Endodermal cell (in vitro differentiated cells): ENCODE measurements around the gene FYB2. TPM values are rescaled to one million over a fixed set of nuclear protein-coding genes. Genes with fewer than 3 reads are reported as not detected.

Experiments
- DNase-seq: peaks from one replicate; pipeline ENCODE4 v3.0.0-alpha.2; 2017
- H3K27ac ChIP-seq: 2 replicates; pipeline ENCODE4 v1.5.1; 2013; ENCODE audit warnings: mild to moderate bottlenecking, low read depth, low read length, moderate library complexity
- H3K27me3 ChIP-seq: 2 replicates; pipeline ENCODE4 v1.6.1; 2013; ENCODE audit warnings: mild to moderate bottlenecking, low read length, moderate library complexity; ENCODE audit not compliant: insufficient read depth, control insufficient read depth, poor library complexity, severe bottlenecking
- H3K36me3 ChIP-seq: 2 replicates; pipeline ENCODE4 v1.7.0; 2013; ENCODE audit warnings: mild to moderate bottlenecking, low read length, moderate library complexity; ENCODE audit not compliant: control insufficient read depth, insufficient read depth
- H3K4me1 ChIP-seq: one replicate; pipeline ENCODE4 v1.7.0; 2013; ENCODE audit warnings: low read length; ENCODE audit not compliant: control insufficient read depth, insufficient read depth
- H3K4me3 ChIP-seq: 2 replicates; pipeline ENCODE4 v1.5.1; 2013; ENCODE audit warnings: mild to moderate bottlenecking, low read length, moderate library complexity
- H3K9ac ChIP-seq: 2 replicates; pipeline ENCODE4 v1.6.1; 2013; ENCODE audit warnings: mild to moderate bottlenecking, low read length, moderate library complexity; ENCODE audit not compliant: poor library complexity, severe bottlenecking; ENCODE audit errors: extremely low read depth
- H3K9me3 ChIP-seq: 2 replicates; pipeline ENCODE4 v1.6.1; 2013; ENCODE audit warnings: mild to moderate bottlenecking, low read length, moderate library complexity; ENCODE audit not compliant: control insufficient read depth
- H3K27ac Mint-ChIP-seq: 2 replicates; pipeline ENCODE4 v1.8.0; 2020; ENCODE audit warnings: mixed read lengths
- H3K27me3 Mint-ChIP-seq: 2 replicates; pipeline ENCODE4 v1.8.0; 2021; ENCODE audit warnings: mild to moderate bottlenecking, mixed read lengths; ENCODE audit not compliant: insufficient read depth
- H3K36me3 Mint-ChIP-seq: 2 replicates; pipeline ENCODE4 v1.8.0; 2020; ENCODE audit warnings: low read depth, mixed read lengths
- H3K4me1 Mint-ChIP-seq: 2 replicates; pipeline ENCODE4 v1.8.0; 2020; ENCODE audit warnings: mixed read lengths
- H3K4me3 Mint-ChIP-seq: 2 replicates; pipeline ENCODE4 v1.8.0; 2020; ENCODE audit warnings: mild to moderate bottlenecking, moderate library complexity, mixed read lengths
- H3K9me3 Mint-ChIP-seq: 2 replicates; pipeline ENCODE4 v1.8.0; 2020; ENCODE audit warnings: mild to moderate bottlenecking, mixed read lengths
- CTCF ChIP-seq: fragments of 200-600 bp; sonication (generic); conservative IDR thresholded peaks from 2 replicates; pipeline ENCODE4 v1.5.0; 2021; ENCODE audit warnings: antibody characterized with exemption, mild to moderate bottlenecking
- WGBS, 2 experiments: methylation state at CpG; one replicate each; pipeline versions ENCODE4 v1.1.5 to v1.1.7; 2013; ENCODE audit warnings: missing lambda C conversion rate in 2 of 2, mixed read lengths in 1 of 2; ENCODE audit not compliant: insufficient coverage in 1 of 2, insufficient read length in 1 of 2; 5-methylcytosine and 5-hydroxymethylcytosine counted together
- total RNA-seq, 2 donors: library from RNA; stranded (reverse); fragmentation: NEBNext Ultra II Directional in 1 of 2; extraction: Animal tissue kit (Norgen Biotek cat#: 25700) in 1 of 2; gene quantifications; 2 replicates in 1 of 2; 3 replicates in 1 of 2; pipeline ENCODE4 v1.2.1, GENCODE V29; 2021

The FYB2 gene
- total RNA-seq, 2 donors from 2014 or later, result 8.2 to 12.0 TPM

DNA sequence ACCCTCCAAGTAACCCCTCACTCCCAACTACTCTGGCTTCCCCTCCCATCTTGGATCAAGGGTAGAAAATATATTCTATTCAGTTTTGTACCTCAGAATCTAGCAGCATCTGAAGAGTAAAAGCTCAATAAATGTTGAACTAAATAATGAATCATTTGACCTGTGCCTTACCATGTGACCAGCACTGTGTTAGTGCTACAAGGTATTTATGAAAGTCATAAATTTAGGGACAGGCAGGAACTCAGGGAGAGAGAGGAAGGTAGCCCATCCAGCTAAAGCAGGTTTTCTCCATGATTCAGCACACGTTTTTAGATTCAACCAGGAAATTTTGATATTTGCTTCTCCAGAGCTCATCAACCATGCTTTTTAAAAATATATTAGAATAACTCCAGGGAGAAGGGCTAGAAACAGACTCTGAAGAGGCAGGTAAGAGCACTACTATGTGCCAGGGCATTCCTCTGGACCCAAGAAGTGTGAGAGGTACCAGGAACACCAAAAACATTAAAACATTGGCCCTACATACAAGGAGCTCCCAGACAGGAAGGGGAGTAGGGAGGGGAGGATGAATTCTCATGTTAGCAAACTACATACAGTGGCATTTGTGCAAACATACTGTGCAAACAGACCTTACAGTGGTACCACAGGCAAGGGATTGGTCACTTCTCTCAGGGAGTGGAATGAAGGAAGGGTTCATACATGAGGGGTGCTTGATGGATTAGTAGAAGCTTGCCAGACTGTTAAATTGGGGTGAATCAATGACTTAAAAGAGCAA is 64.3 kb downstream of the FYB2 start:
- Histone ChIP-seq H3K9ac (no peak overlapping the region), H3K9me3 (no peaks in the 10 kb centered on the region), H3K27me3 (no peaks in the 10 kb centered on the region), H3K36me3 (no peaks in the 10 kb centered on the region), H3K4me1 (no peaks in the 10 kb centered on the region), H3K27ac (no peak overlapping the region), H3K4me3 (no peak overlapping the region)
- no peak for DNase-seq
- Mint-ChIP-seq H3K27ac (no peak overlapping the region), H3K4me3 (no peak overlapping the region), H3K27me3 (peaks cover 16% of the 10 kb centered on the region), H3K9me3 (no peaks in the 10 kb centered on the region), H3K4me1 (peaks cover 12% of the 10 kb centered on the region), H3K36me3 (no peaks in the 10 kb centered on the region)
- TF ChIP-seq CTCF, result no peak
- 82% methylated on average over 1 of the region's 1 CpG; no CpG with 5 or more reads in 1 of the 2 experiments for WGBS, 2 experiments

GRCh38 chr1:56745231-56745630 is 74.0 kb downstream of the FYB2 start:
- Histone ChIP-seq H3K4me3 (no peak overlapping the region), H3K9me3 (peaks cover 10% of the 10 kb centered on the region), H3K4me1 (no peaks in the 10 kb centered on the region), H3K27me3 (no peaks in the 10 kb centered on the region), H3K27ac (no peak overlapping the region), H3K9ac (no peak overlapping the region), H3K36me3 (no peaks in the 10 kb centered on the region)
- Mint-ChIP-seq H3K36me3 (peaks cover 3% of the 10 kb centered on the region), H3K27me3 (peaks cover 8% of the 10 kb centered on the region), H3K27ac (no peak overlapping the region), H3K4me3 (no peak overlapping the region), H3K9me3 (peaks cover 3% of the 10 kb centered on the region), H3K4me1 (no peaks in the 10 kb centered on the region)
- no peak for DNase-seq
- TF ChIP-seq CTCF, result no peak
- 91 to 96% methylated on average over 2 to 3 of the region's 3 CpGs for WGBS, 2 experiments

DNA sequence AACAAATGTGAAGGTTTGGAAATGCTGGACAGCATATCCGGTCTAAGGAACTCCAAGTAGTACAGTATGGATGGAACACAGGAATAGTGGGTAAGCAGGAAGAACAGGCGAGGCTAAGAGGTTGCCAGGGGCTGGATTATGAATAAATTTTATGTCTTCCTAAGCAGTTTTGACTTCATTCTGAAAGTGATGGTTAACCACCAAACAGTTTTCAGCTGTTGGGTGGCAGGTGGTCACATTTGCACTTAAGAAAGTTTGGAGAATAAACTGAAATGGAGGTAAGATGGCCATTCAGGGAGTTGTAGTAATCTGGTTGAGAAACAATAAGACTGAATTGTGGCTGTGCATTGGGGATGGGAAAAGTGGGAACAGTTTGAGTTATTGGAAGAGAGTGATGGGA is 90.2 kb downstream of the FYB2 start:
- no peak overlapping the region for H3K9ac ChIP-seq
- no peak for TF ChIP-seq CTCF
- no peaks in the 10 kb centered on the region for H3K4me1 ChIP-seq
- H3K27me3 Mint-ChIP-seq, result peaks cover 27% of the 10 kb centered on the region
- H3K27me3 ChIP-seq, result no peaks in the 10 kb centered on the region
- WGBS, 2 experiments, result 58 to 68% methylated on average over 2 of the region's 2 CpGs
- H3K4me1 Mint-ChIP-seq, result no peaks in the 10 kb centered on the region
- H3K36me3 Mint-ChIP-seq, result no peaks in the 10 kb centered on the region
- H3K4me3 Mint-ChIP-seq, result no peak overlapping the region
- H3K36me3 ChIP-seq, result no peaks in the 10 kb centered on the region
- H3K27ac Mint-ChIP-seq, result no peak overlapping the region
- no peak overlapping the region for H3K27ac ChIP-seq
- no peak for DNase-seq
- no peak overlapping the region for H3K4me3 ChIP-seq
- H3K9me3 ChIP-seq, result no peaks in the 10 kb centered on the region
- no peaks in the 10 kb centered on the region for H3K9me3 Mint-ChIP-seq
